Measurements from ENCODE around the gene KCND1.

DNA sequence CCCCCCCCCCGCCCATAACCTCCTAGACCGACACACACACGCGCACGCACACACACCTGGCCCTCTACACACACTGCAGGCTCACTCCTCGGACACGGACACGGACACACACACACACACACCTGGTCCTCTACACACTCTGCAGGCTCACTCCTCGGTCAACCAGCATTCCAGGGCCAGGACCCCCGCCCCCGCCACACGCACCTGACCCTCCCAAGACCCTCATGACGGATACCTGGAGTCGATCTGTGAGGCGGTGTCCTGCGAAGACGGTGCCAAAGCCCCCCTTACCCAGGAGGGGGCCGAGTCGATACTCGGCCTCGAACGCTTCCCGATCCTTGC, 53.4 kb downstream of the KCND1 start:
- TF ChIP-seq, protein P1, sequence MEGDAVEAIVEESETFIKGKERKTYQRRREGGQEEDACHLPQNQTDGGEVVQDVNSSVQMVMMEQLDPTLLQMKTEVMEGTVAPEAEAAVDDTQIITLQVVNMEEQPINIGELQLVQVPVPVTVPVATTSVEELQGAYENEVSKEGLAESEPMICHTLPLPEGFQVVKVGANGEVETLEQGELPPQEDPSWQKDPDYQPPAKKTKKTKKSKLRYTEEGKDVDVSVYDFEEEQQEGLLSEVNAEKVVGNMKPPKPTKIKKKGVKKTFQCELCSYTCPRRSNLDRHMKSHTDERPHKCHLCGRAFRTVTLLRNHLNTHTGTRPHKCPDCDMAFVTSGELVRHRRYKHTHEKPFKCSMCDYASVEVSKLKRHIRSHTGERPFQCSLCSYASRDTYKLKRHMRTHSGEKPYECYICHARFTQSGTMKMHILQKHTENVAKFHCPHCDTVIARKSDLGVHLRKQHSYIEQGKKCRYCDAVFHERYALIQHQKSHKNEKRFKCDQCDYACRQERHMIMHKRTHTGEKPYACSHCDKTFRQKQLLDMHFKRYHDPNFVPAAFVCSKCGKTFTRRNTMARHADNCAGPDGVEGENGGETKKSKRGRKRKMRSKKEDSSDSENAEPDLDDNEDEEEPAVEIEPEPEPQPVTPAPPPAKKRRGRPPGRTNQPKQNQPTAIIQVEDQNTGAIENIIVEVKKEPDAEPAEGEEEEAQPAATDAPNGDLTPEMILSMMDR (IDR thresholded peaks at IDR 0.05), result no peak
- TF ChIP-seq POLR2A (IDR thresholded peaks at IDR 0.05), result no peak

Measured in Peyer's patch (tissue), 4 donors.